Measurements from ENCODE around the gene NRIP1. TPM values are rescaled to one million over a fixed set of nuclear protein-coding genes. Genes with fewer than 3 reads are reported as not detected.

NRIP1 gene
- total and polyA plus RNA-seq, 7 donors = 10.2 to 35.3 (median 26.3) TPM

- no peak for DNase-seq
- H3K4me3 ChIP-seq = peak overlapping the region in 2 of 4 donors; percentile 8 to 9
- TF ChIP-seq EP300 (IDR thresholded peaks at IDR 0.05) = no peak
- H3K27me3 ChIP-seq = no peaks in the 10 kb centered on the region
- 38 to 65% methylated on average over 6 of the region's 6 CpGs for WGBS, 2 donors
- H3K9me3 ChIP-seq = no peaks in the 10 kb centered on the region
- H3K27ac ChIP-seq = peak overlapping the region; percentile 6 to 59 (median 36)
- intact Hi-C loops (cut with DNase I) = loop anchor here (5.0 kb wide), 1 partner anchor 62 kb away; no protein-coding TSS in a partner anchor
- no peaks in the 10 kb centered on the region for H3K36me3 ChIP-seq
- H3K4me1 ChIP-seq = peaks cover 0 to 65% (median 41%) of the 10 kb centered on the region in 4 donors
Observed at GRCh38 chr21:15005391-15005790, 59.4 kb downstream of the NRIP1 start.

DNA sequence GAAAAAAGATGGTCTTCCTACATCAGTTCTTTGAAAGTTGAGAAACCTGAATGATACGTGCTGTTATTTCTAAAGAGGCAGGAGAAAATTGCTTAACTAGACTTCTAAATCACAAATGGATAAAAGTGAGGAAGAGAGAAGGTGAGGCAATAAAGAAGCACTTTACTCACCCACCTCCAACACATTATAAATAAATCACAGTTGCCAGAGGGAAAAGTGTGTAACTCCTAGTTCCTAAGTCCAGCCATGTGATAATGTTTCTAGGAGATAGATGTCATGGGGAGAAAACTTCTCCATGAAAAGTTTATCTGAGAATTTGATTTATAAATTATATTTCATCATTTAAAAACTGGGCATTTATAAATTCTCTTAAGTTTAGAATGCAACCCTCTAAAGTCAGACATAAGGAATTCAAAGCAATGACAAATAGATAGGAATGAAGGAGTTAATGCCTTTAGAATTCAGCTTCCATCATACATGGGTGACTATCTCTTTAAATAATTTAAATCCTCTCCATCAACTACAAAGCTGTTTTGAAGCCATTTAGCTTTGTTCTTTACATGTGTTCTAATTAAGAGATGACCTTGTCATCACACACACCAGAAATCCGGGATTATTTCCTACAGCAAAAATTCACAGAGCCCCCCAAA, 60.0 kb downstream of the NRIP1 start:
- H3K4me1 ChIP-seq = peaks cover 0 to 68% (median 44%) of the 10 kb centered on the region in 4 donors
- intact Hi-C loops (cut with DNase I) = loop anchor here (5.0 kb wide), 1 partner anchor 62 kb away; no protein-coding TSS in a partner anchor

GRCh38 chr21:15003463-15004135, 61.2 kb downstream of the NRIP1 start:
- no peak overlapping the region for H3K4me3 ChIP-seq
- no peak for DNase-seq
- TF ChIP-seq, protein P1, sequence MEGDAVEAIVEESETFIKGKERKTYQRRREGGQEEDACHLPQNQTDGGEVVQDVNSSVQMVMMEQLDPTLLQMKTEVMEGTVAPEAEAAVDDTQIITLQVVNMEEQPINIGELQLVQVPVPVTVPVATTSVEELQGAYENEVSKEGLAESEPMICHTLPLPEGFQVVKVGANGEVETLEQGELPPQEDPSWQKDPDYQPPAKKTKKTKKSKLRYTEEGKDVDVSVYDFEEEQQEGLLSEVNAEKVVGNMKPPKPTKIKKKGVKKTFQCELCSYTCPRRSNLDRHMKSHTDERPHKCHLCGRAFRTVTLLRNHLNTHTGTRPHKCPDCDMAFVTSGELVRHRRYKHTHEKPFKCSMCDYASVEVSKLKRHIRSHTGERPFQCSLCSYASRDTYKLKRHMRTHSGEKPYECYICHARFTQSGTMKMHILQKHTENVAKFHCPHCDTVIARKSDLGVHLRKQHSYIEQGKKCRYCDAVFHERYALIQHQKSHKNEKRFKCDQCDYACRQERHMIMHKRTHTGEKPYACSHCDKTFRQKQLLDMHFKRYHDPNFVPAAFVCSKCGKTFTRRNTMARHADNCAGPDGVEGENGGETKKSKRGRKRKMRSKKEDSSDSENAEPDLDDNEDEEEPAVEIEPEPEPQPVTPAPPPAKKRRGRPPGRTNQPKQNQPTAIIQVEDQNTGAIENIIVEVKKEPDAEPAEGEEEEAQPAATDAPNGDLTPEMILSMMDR (IDR thresholded peaks at IDR 0.05) = no peak
- TF ChIP-seq EP300 (IDR thresholded peaks at IDR 0.05) (no peak), POLR2A (IDR thresholded peaks at IDR 0.05) (no peak), POLR2AphosphoS5 (IDR thresholded peaks at IDR 0.05) (no peak)
- no peak overlapping the region for H3K27ac ChIP-seq
- intact Hi-C loops (cut with DNase I) = no loop called here
- peaks cover 0 to 65% (median 48%) of the 10 kb centered on the region in 4 donors for H3K4me1 ChIP-seq
- H3K36me3 ChIP-seq = no peaks in the 10 kb centered on the region
- 78 to 84% methylated on average over 6 of the region's 6 CpGs for WGBS, 2 donors
- H3K27me3 ChIP-seq = no peaks in the 10 kb centered on the region
- H3K9me3 ChIP-seq = no peaks in the 10 kb centered on the region

More for the DNA sequence above, 60.0 kb downstream of the NRIP1 start:
- WGBS, 2 donors = 58 to 67% methylated on average over 2 of the region's 2 CpGs
- H3K27me3 ChIP-seq = no peaks in the 10 kb centered on the region
- H3K27ac ChIP-seq = peak overlapping the region; percentile 6 to 59 (median 36)
- no peaks in the 10 kb centered on the region for H3K9me3 ChIP-seq
- no peak for DNase-seq
- TF ChIP-seq POLR2AphosphoS5 (IDR thresholded peaks at IDR 0.05) (no peak), EP300 (IDR thresholded peaks at IDR 0.05) (no peak), POLR2A (IDR thresholded peaks at IDR 0.05) (no peak)
- TF ChIP-seq, protein P1 (IDR thresholded peaks at IDR 0.05) = no peak
- H3K36me3 ChIP-seq = no peaks in the 10 kb centered on the region
- peak overlapping the region in 2 of 4 donors; percentile 8 to 9 for H3K4me3 ChIP-seq

GRCh38 chr21:15001857-15002606, 62.8 kb downstream of the NRIP1 start:
- intact Hi-C loops (cut with DNase I) = no loop called here
- H3K4me1 ChIP-seq = peaks cover 0 to 61% (median 49%) of the 10 kb centered on the region in 4 donors
- WGBS, 2 donors = 18 to 65% methylated on average over 15 of the region's 15 CpGs
- no peak for DNase-seq
- H3K4me3 ChIP-seq = no peak overlapping the region
- no peaks in the 10 kb centered on the region for H3K27me3 ChIP-seq
- no peak for TF ChIP-seq EP300 (IDR thresholded peaks at IDR 0.05)
- TF ChIP-seq POLR2AphosphoS5 (IDR thresholded peaks at IDR 0.05) = no peak
- TF ChIP-seq POLR2A (IDR thresholded peaks at IDR 0.05) = no peak
- TF ChIP-seq, protein P1 (IDR thresholded peaks at IDR 0.05) = no peak
- H3K27ac ChIP-seq = no peak overlapping the region
- H3K36me3 ChIP-seq = no peaks in the 10 kb centered on the region
- no peaks in the 10 kb centered on the region for H3K9me3 ChIP-seq

DNA sequence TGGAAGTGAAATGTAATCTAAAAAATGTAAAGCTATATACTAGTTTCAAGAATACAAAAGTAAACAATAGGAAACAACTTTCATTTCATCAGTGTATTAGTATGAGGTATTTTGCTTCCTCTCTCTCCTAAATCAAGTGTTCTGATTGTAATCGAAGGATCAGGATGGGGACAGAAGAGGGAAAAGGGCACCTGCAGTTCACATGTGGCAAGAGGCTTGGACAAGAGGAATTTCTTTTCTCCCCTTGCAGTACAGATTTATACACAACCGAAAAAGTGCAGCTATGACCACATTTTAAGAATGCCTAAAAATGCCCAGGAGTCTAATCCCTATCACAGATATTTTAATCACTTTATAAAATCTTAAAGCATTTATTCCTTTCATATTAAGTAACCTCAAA, 63.7 kb downstream of the NRIP1 start:
- H3K36me3 ChIP-seq = no peaks in the 10 kb centered on the region
- no peaks in the 10 kb centered on the region for H3K27me3 ChIP-seq
- H3K4me1 ChIP-seq = peaks cover 0 to 56% (median 46%) of the 10 kb centered on the region in 4 donors
- no peak for DNase-seq
- TF ChIP-seq POLR2A (IDR thresholded peaks at IDR 0.05) = no peak
- TF ChIP-seq POLR2AphosphoS5 (IDR thresholded peaks at IDR 0.05) = no peak
- no peak for TF ChIP-seq EP300 (IDR thresholded peaks at IDR 0.05)
- TF ChIP-seq, protein P1 (IDR thresholded peaks at IDR 0.05) = no peak
- H3K9me3 ChIP-seq = no peaks in the 10 kb centered on the region
- H3K27ac ChIP-seq = no peak overlapping the region
- 32 to 63% methylated on average over 2 of the region's 2 CpGs for WGBS, 2 donors
- intact Hi-C loops (cut with DNase I) = no loop called here
- H3K4me3 ChIP-seq = no peak overlapping the region
